ENCODE measurements around the gene ELP6. TPM values are rescaled to one million over a fixed set of nuclear protein-coding genes. Genes with fewer than 3 reads are reported as not detected.

The ELP6 gene, protein sequence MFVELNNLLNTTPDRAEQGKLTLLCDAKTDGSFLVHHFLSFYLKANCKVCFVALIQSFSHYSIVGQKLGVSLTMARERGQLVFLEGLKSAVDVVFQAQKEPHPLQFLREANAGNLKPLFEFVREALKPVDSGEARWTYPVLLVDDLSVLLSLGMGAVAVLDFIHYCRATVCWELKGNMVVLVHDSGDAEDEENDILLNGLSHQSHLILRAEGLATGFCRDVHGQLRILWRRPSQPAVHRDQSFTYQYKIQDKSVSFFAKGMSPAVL
- 24.7 to 27.1 TPM (median 26.0 TPM) in 5 replicates for total RNA-seq (2022; extraction: Qiagen RNA extraction; ENCODE audit: low read depth)

DNA sequence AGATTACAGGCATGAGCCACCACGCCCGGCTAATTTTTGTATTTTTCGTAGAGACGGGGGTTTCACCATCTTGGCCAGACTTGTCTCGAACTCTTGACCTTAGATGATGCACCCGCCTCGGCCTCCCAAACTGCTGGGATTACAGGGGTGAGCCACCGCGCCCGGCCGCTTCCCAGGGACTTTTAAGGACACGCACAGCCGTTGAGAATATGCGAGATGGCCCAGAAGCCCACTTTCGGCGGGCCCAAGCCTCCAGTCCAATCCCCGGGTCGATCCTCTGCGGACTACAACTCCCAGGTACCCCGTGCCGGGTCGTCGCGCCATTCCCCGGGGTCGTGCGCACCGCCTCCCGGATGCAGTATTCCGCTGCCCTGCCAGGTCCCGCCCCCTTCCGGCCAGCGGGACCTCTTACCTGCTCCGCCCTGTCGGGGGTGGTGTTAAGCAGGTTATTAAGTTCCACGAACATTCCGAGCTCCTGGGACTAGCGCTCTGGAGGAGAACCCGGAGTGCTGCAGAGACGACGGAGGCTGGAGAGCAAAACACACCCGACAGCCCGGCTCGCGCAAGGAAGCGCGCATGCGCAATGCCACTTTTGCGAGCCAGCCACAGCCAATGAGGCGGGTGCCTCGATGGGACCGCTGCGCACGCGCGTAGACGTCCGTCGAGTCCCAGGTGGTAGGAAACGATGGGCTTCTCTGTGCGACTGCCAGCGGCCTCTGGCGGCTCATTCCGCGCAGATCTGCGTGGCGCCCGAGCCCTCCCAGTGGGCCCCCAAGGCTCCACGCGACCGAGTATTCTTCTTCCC is at the start of gene ELP6:
ELP6 (minus strand) TSS at position 588 of the 805 bp plus-strand sequence; CDS start at position 466, 122 bp downstream.

DNA sequence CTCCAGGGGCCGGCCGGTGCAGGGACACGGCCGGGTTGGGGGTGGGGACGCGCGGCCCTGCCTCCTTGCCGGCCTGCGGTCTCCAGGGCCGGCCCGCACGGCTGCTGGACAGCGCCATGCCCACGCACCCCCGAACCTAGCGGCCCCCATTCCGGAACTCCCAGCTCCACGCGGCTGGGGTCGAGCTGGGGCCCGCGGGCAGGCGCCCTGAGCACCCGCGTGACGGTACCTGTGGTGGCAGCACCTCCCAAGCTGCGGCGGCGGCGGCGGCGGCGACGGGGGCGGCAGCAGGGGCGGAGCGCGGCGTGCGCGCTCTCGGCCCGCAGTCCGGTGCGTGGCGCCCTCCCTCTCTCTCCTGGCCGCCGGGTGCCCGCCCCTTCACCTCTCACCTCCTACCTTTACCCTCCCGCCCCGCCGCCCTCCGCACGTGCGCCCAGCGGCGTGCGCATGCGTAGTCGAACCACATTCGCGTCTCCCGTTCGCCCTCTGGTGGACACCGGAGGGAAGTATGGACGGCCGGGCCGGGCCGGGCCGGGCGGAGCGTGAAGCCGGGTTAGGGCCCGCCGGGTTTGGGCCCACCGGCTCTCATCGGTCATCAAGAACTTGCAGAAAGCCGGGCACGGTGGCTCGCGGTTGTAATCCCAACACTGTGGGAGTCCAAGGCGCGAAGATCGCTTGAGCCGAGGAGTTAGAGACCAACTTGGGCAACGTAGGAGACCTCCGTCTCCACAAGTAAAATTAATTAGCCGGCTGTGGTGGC is 37.8 kb downstream of the ELP6 start, which contains the start of gene SCAP:
SCAP (minus strand) TSS at position 372 of the 760 bp plus-strand sequence. CDS start 32,948 bp downstream, outside the sequence.

Other genes starting within 250 kb of the ELP6 start
- 19.0 to 24.7 TPM (median 20.5 TPM) in 5 replicates for gene KIF9, start 230.9 kb downstream of the ELP6 start, total RNA-seq (2022; extraction: Qiagen RNA extraction; ENCODE audit: low read depth)
- gene KLHL18, start 230.8 kb downstream of the ELP6 start, total RNA-seq (2022; extraction: Qiagen RNA extraction; ENCODE audit: low read depth), result 18.1 to 20.1 TPM (median 18.6 TPM) in 5 replicates
- 17.1 to 22.4 TPM (median 20.9 TPM) in 5 replicates for gene PTPN23, start 132.7 kb downstream of the ELP6 start, total RNA-seq (2022; extraction: Qiagen RNA extraction; ENCODE audit: low read depth)
- 22.6 to 31.5 TPM (median 28.2 TPM) in 5 replicates for gene SCAP, start 37.8 kb downstream of the ELP6 start, total RNA-seq (2022; extraction: Qiagen RNA extraction; ENCODE audit: low read depth)
- 0.96 to 1.2 TPM (median 1.1 TPM) in 5 replicates for gene CSPG5, start 65.2 kb upstream of the ELP6 start, total RNA-seq (2022; extraction: Qiagen RNA extraction; ENCODE audit: low read depth)